HCT116 (cell line): ENCODE data around the gene SV2A. TPM values are rescaled to one million over a fixed set of nuclear protein-coding genes. Genes with fewer than 3 reads are reported as not detected.

ENCODE experiments used
- ATF3 ChIP-seq: IDR thresholded peaks from 2 replicates; pipeline ENCODE4 v1.6.1; 2012
- CEBPB ChIP-seq: IDR thresholded peaks from 2 replicates; pipeline ENCODE4 v1.6.1; 2012; ENCODE audit warnings: low read depth
- CTCF ChIP-seq, 3 experiments: fragments of 200-600 bp in 1 of 3; sonication (generic) in 1 of 3; IDR thresholded peaks in 2 of 3; conservative IDR thresholded peaks in 1 of 3; 2 replicates each; pipeline ENCODE4 v1.5.1; 2012 to 2017; ENCODE audit warnings: low read depth in 2 of 3, low read length in 2 of 3, antibody characterized with exemption in 1 of 3, borderline replicate concordance in 1 of 3, control low read depth in 1 of 3, mild to moderate bottlenecking in 1 of 3, mixed read lengths in 1 of 3, mixed run types in 1 of 3, moderate library complexity in 1 of 3; ENCODE audit not compliant: insufficient read depth in 1 of 3
- EZH2phosphoT487 ChIP-seq: fragments of 200-600 bp; IDR thresholded peaks from 2 replicates; pipeline ENCODE4 v1.6.1; 2018; ENCODE audit warnings: antibody characterized with exemption, borderline replicate concordance
- FOSL1 ChIP-seq: IDR thresholded peaks from 2 replicates; pipeline ENCODE4 v1.6.1; 2012; ENCODE audit warnings: low read depth
- JUND ChIP-seq: IDR thresholded peaks from 2 replicates; pipeline ENCODE4 v1.6.1; 2012
- POLR2A ChIP-seq: IDR thresholded peaks from 2 replicates; pipeline ENCODE4 v1.7.0; 2011; ENCODE audit warnings: borderline replicate concordance; ENCODE audit not compliant: insufficient read depth, insufficient read length; ENCODE audit errors: extremely low read depth
- POLR2AphosphoS5 ChIP-seq: IDR thresholded peaks from 2 replicates; pipeline ENCODE4 v1.6.1; 2011; ENCODE audit warnings: mild to moderate bottlenecking, low read depth, low read length, moderate library complexity
- REST ChIP-seq: IDR thresholded peaks from 2 replicates; pipeline ENCODE4 v1.6.1; 2012; ENCODE audit warnings: low read depth
- YY1 ChIP-seq: IDR thresholded peaks from 2 replicates; pipeline ENCODE4 v1.6.1; 2011; ENCODE audit warnings: low read length, low read depth, moderate library complexity, mild to moderate bottlenecking; ENCODE audit not compliant: insufficient replicate concordance; ENCODE audit errors: extremely low read depth
- ZFX ChIP-seq: fragments of 450-650 bp; IDR thresholded peaks from 2 replicates; pipeline ENCODE4 v1.6.1; 2017
- ZNF274 ChIP-seq: fragments of 200-500 bp; sonication (Bioruptor generic); IDR thresholded peaks from 2 replicates; pipeline ENCODE4 v1.6.1; 2014; ENCODE audit warnings: mild to moderate bottlenecking, low read depth, low read length, inconsistent platforms
- total RNA-seq: library from RNA; stranded (reverse); gene quantifications from one replicate; pipeline ENCODE4 v1.2.1, GENCODE V29; 2021; ENCODE audit not compliant: unreplicated experiment

SV2A gene
- total RNA-seq, 1 experiment from 2014 or later, result 0.15 TPM

- TF ChIP-seq REST, result no peak
- no peak for TF ChIP-seq ZNF274
- TF ChIP-seq FOSL1, result no peak
- TF ChIP-seq CTCF (IDR thresholded peaks at IDR 0.05 in 2 of 3, conservative IDR thresholded peaks at IDR 0.05 in 1 of 3; ENCODE audit: borderline replicate concordance in 1 of 3, insufficient read depth in 1 of 3, low read depth in 2 of 3, low read length in 2 of 3), result no peak
- TF ChIP-seq POLR2AphosphoS5, result peak; percentile 91
- no peak for TF ChIP-seq CEBPB
- TF ChIP-seq ATF3, result no peak
- peak; percentile 90 for TF ChIP-seq YY1
- no peak for TF ChIP-seq EZH2phosphoT487
- peak; percentile 72 for TF ChIP-seq ZFX
- TF ChIP-seq POLR2A, result peak; percentile 68
- no peak for TF ChIP-seq JUND
Measured at GRCh38 chr1:149899460-149900284, 18.0 kb downstream of the SV2A start, which contains the start of gene BOLA1 (continued).
